HEK293T (cell line): ENCODE data around the gene TUBA3E.
"Not testable (repeated sequence)": the region's sequence is repeated elsewhere in the genome, so short reads cannot be mapped to it uniquely, and the experiment has no call there.

ENCODE experiments used
- LEF1 ChIP-seq: fragments of 450-650 bp; IDR thresholded peaks from 2 replicates; pipeline ENCODE4 v1.6.1; 2017; ENCODE audit warnings: mild to moderate bottlenecking, borderline replicate concordance
- SP1 ChIP-seq: fragments of 450-650 bp; IDR thresholded peaks from 2 replicates; pipeline ENCODE4 v1.6.1; 2017
- TARDBP ChIP-seq: fragments of 450-650 bp; IDR thresholded peaks from 2 replicates; pipeline ENCODE4 v1.6.1; 2016

DNA sequence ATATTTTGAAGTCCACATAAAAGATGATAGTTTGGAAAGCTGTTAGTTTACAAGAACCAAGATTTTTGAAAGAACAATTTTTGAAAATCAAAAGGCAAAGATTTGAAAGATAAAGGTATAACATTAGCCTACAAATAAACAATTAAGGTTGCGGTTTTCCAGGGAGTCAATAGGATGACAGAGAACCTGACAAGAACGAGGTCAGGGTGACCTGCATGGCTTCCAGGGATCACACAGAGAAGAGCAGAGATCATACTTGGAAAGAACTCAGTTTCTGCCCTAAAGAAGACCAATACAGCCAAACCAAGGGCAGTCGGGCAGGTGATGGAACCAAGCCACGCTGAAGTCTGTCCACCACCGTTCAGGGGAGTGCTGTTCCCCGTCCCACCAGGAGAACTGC, 41.3 kb upstream of the TUBA3E start:
- TF ChIP-seq SP1, TARDBP, LEF1: not testable (repeated sequence)
